Right atrium auricular region (tissue), 2 donors: ENCODE measurements around the gene SARS1. TPM values are rescaled to one million over a fixed set of nuclear protein-coding genes. Genes with fewer than 3 reads are reported as not detected.
A peak's percentile ranks its signal among the peaks of the same experiment; 100 is the strongest.

Experiments used
- DNase-seq: peaks from one replicate; pipeline ENCODE4 v3.0.0-alpha.2; 2019; ENCODE audit warnings: low spot score
- H3K27ac ChIP-seq, 2 donors: fragments of 200-600 bp; sonication (generic); 1 replicate in 1 of 2; 2 replicates in 1 of 2; pipeline ENCODE4 v1.5.1; 2016 to 2019
- H3K27me3 ChIP-seq, 2 donors: fragments of 200-600 bp; sonication (generic); one replicate each; pipeline versions ENCODE4 v1.5.1 to v1.6.0; 2017 to 2019
- H3K36me3 ChIP-seq: fragments of 200-600 bp; sonication (generic); one replicate; pipeline ENCODE4 v1.5.1; 2016
- H3K4me1 ChIP-seq, 2 donors: fragments of 200-600 bp; sonication (generic); one replicate each; pipeline versions ENCODE4 v1.5.1 to v1.6.0; 2017 to 2019
- H3K4me3 ChIP-seq, 2 donors: fragments of 200-600 bp; sonication (generic); 1 replicate in 1 of 2; 2 replicates in 1 of 2; pipeline ENCODE4 v1.5.1; 2017 to 2019; ENCODE audit warnings: mild to moderate bottlenecking in 1 of 2, moderate library complexity in 1 of 2
- H3K9me3 ChIP-seq, 2 donors: fragments of 200-600 bp; sonication (generic); one replicate each; pipeline ENCODE4 v1.5.1; 2019
- CTCF ChIP-seq, 2 donors: fragments of 200-600 bp; sonication (generic); IDR thresholded peaks; one replicate each; pipeline ENCODE4 v1.5.1; 2019; ENCODE audit warnings: antibody characterized with exemption in 2 of 2
- total RNA-seq, 2 donors: library from RNA; depleted of rRNA; stranded (reverse); fragments of >200 nt; gene quantifications; one replicate each; pipeline ENCODE4 v1.1.0, GENCODE V29; 2016

Gene SARS1
- total RNA-seq, 2 donors from 2014 or later: 108 to 130 TPM

GRCh38 chr1:109185990-109186732 lies 27.6 kb upstream of the SARS1 start:
- no peak for DNase-seq
- Histone ChIP-seq H3K27ac (peak overlapping the region; percentile 46 to 68), H3K9me3 (no peaks in the 10 kb centered on the region), H3K27me3 (no peaks in the 10 kb centered on the region), H3K4me3 (no peak overlapping the region), H3K4me1 (peaks cover 0 to 14% of the 10 kb centered on the region in 2 donors), H3K36me3 (no peaks in the 10 kb centered on the region)
- no peak for TF ChIP-seq CTCF (IDR thresholded peaks at IDR 0.05)

DNA sequence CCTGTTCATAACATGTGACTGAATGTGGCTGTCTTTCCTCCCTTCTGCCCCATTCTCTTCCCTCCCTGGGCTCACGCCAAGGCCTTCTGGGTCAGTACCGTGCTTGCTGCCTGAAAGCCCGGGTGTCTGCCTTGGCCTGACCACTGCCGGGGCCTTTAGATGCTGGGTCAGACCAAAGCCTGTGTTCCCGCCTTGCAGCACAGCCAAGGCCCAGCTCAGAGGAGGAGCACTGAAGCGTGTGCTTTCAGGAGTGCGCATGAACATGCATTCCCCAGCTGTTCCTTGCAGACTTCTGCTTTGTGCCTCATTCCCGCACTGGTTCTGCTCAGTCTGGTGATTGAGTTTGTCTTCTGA lies 27.0 kb upstream of the SARS1 start:
- Histone ChIP-seq H3K27ac (peak overlapping the region; percentile 46 to 68), H3K36me3 (no peaks in the 10 kb centered on the region), H3K27me3 (no peaks in the 10 kb centered on the region), H3K9me3 (no peaks in the 10 kb centered on the region), H3K4me1 (peaks cover 0 to 14% of the 10 kb centered on the region in 2 donors), H3K4me3 (no peak overlapping the region)
- DNase-seq: no peak
- TF ChIP-seq CTCF (IDR thresholded peaks at IDR 0.05): no peak

DNA sequence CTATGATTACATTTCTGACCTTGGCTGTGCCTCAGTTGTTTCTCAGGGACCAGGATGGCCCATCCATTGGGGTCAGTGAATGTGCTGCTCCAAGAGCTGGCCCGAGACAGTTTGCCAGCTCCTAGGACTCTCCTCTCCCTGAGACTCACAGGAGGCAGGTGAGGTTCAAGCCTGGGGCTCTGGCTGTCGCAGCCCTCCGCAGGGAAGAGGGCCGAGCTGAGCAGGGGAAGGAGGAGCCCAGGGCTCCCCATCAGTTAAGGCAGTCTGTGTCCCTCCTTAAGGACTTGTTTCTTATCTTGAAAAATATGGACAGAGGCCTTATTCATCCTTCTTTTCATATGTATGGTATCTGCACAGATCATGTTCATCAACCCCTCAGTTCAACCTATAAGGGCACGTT lies 26.6 kb upstream of the SARS1 start:
- H3K27me3 ChIP-seq: no peaks in the 10 kb centered on the region
- peak overlapping the region in 1 of 2 donors; percentile 68 for H3K27ac ChIP-seq
- no peaks in the 10 kb centered on the region for H3K36me3 ChIP-seq
- no peak overlapping the region for H3K4me3 ChIP-seq
- no peak for TF ChIP-seq CTCF (IDR thresholded peaks at IDR 0.05)
- DNase-seq: no peak
- H3K4me1 ChIP-seq: peaks cover 0 to 14% of the 10 kb centered on the region in 2 donors
- no peaks in the 10 kb centered on the region for H3K9me3 ChIP-seq

- Histone ChIP-seq H3K36me3 (no peaks in the 10 kb centered on the region), H3K27me3 (no peaks in the 10 kb centered on the region), H3K27ac (no peak overlapping the region), H3K4me3 (no peak overlapping the region), H3K9me3 (no peaks in the 10 kb centered on the region), H3K4me1 (peaks cover 0 to 14% of the 10 kb centered on the region in 2 donors)
- no peak for TF ChIP-seq CTCF (IDR thresholded peaks at IDR 0.05)
- DNase-seq: no peak
These were observed 25.5 kb upstream of the SARS1 start for GRCh38 chr1:109188200-109188599.

GRCh38 chr1:109188781-109189180 lies 24.9 kb upstream of the SARS1 start:
- no peaks in the 10 kb centered on the region for H3K36me3 ChIP-seq
- DNase-seq: no peak
- peaks cover 0 to 14% of the 10 kb centered on the region in 2 donors for H3K4me1 ChIP-seq
- no peaks in the 10 kb centered on the region for H3K9me3 ChIP-seq
- TF ChIP-seq CTCF (IDR thresholded peaks at IDR 0.05): no peak
- H3K27ac ChIP-seq: no peak overlapping the region
- H3K4me3 ChIP-seq: no peak overlapping the region
- H3K27me3 ChIP-seq: no peaks in the 10 kb centered on the region

GRCh38 chr1:109190189-109190588 lies 23.5 kb upstream of the SARS1 start:
- Histone ChIP-seq H3K36me3 (no peaks in the 10 kb centered on the region), H3K4me1 (peaks cover 0 to 14% of the 10 kb centered on the region in 2 donors), H3K27ac (no peak overlapping the region), H3K27me3 (no peaks in the 10 kb centered on the region), H3K9me3 (no peaks in the 10 kb centered on the region), H3K4me3 (no peak overlapping the region)
- no peak for DNase-seq
- no peak for TF ChIP-seq CTCF (IDR thresholded peaks at IDR 0.05)
